HepG2 (cell line): ENCODE results near the gene ZDHHC19. TPM values are rescaled to one million over a fixed set of nuclear protein-coding genes. Genes with fewer than 3 reads are reported as not detected.

Experiments
- ARID2 ChIP-seq: sonication (generic); formaldehyde crosslinking; IDR thresholded peaks from 2 replicates; pipeline ENCODE4 v1.8.1; 2022; ENCODE audit warnings: mild to moderate bottlenecking, missing genetic modification reagents, borderline replicate concordance
- HMGXB4 ChIP-seq, 2 experiments: sonication (generic) in 1 of 2; formaldehyde crosslinking in 1 of 2; IDR thresholded peaks; 2 replicates each; pipeline versions ENCODE4 v1.4.0 to v1.6.1; 2018 to 2020; ENCODE audit warnings: missing genetic modification reagents in 2 of 2, borderline replicate concordance in 1 of 2, low read depth in 1 of 2, mild to moderate bottlenecking in 1 of 2, missing biosample characterization in 1 of 2
- JDP2 ChIP-seq: sonication (generic); formaldehyde crosslinking; IDR thresholded peaks from 2 replicates; pipeline ENCODE4 v1.8.1; 2022; ENCODE audit warnings: missing genetic modification reagents, borderline replicate concordance
- KDM2A ChIP-seq: sonication (generic); formaldehyde crosslinking; IDR thresholded peaks from 2 replicates; pipeline ENCODE4 v1.4.0; 2020; ENCODE audit warnings: low read depth, missing genetic modification reagents, borderline replicate concordance
- MED1 ChIP-seq: sonication (generic); formaldehyde crosslinking; IDR thresholded peaks from 2 replicates; pipeline ENCODE4 v1.4.0; 2020; ENCODE audit warnings: missing genetic modification reagents
- MEF2D ChIP-seq: sonication (generic); formaldehyde crosslinking; IDR thresholded peaks from 2 replicates; pipeline ENCODE4 v1.5.1; 2020; ENCODE audit warnings: mild to moderate bottlenecking, missing genetic modification reagents
- RNF2 ChIP-seq: fragments of 450-650 bp; conservative IDR thresholded peaks from 2 replicates; pipeline ENCODE4 v1.6.1; 2016; ENCODE audit warnings: low read depth
- SAP130 ChIP-seq: IDR thresholded peaks from 2 replicates; pipeline ENCODE4 v1.6.1; 2016; ENCODE audit warnings: low read depth
- TEAD3 ChIP-seq: optimal IDR thresholded peaks from 2 replicates; pipeline ENCODE3; 2016; ENCODE audit warnings: borderline replicate concordance
- ZFAT ChIP-seq: sonication (generic); formaldehyde crosslinking; conservative IDR thresholded peaks from 2 replicates; pipeline ENCODE4 v1.8.1; 2023; ENCODE audit warnings: missing genetic modification reagents, inconsistent platforms
- ZFY ChIP-seq: sonication (generic); formaldehyde crosslinking; IDR thresholded peaks from 2 replicates; pipeline ENCODE4 v1.4.0; 2020; ENCODE audit warnings: missing genetic modification reagents
- ZNF775 ChIP-seq: sonication (generic); formaldehyde crosslinking; IDR thresholded peaks from 2 replicates; pipeline ENCODE4 v1.4.0; 2020; ENCODE audit warnings: missing genetic modification reagents, mild to moderate bottlenecking, moderate library complexity, borderline replicate concordance
- ZNF891 ChIP-seq: sonication (generic); formaldehyde crosslinking; IDR thresholded peaks from 2 replicates; pipeline ENCODE4 v1.5.0; 2020; ENCODE audit warnings: mild to moderate bottlenecking, missing genetic modification reagents
- polyA plus RNA-seq, 8 experiments: library from polyadenylated mRNA; depleted of rRNA in 3 of 8; stranded (reverse) in 7 of 8; unstranded in 1 of 8; fragments of >200 nt; fragmentation: Illumina TruSeq in 4 of 8; extraction: Trizol in 4 of 8; gene quantifications; 2 replicates each; pipeline versions ENCODE4 v1.2.1 to v1.2.3, GENCODE V29; 2011 to 2016; ENCODE audit warnings: low read depth in 4 of 8, missing spikeins in 1 of 8, mixed read lengths in 1 of 8; ENCODE audit not compliant: insufficient read depth in 1 of 8
- total RNA-seq, 5 experiments: library from RNA; depleted of rRNA; stranded (reverse); fragments of >200 nt; fragmentation: Illumina TruSeq; extraction: Trizol; gene quantifications; 2 replicates each; pipeline ENCODE4 v1.2.3, GENCODE V29; 2016; ENCODE audit warnings: low read depth in 1 of 5
- TF ChIP-seq, protein P1 (sequence below): sonication (generic); formaldehyde crosslinking; IDR thresholded peaks from 2 replicates; pipeline ENCODE4 v1.8.0; 2022; ENCODE audit warnings: mild to moderate bottlenecking, missing genetic modification reagents, moderate library complexity
- TF ChIP-seq, protein P2 (sequence below): sonication (generic); formaldehyde crosslinking; IDR thresholded peaks from 2 replicates; pipeline ENCODE4 v1.5.1; 2020; ENCODE audit warnings: missing genetic modification reagents, mild to moderate bottlenecking, borderline replicate concordance
- TF ChIP-seq, protein P3 (sequence below): sonication (generic); formaldehyde crosslinking; IDR thresholded peaks from 2 replicates; pipeline ENCODE4 v1.4.0; 2020; ENCODE audit warnings: mild to moderate bottlenecking, missing genetic modification reagents
- TF ChIP-seq, protein P4 (sequence below): sonication (generic); formaldehyde crosslinking; IDR thresholded peaks from 2 replicates; pipeline ENCODE4 v1.5.0; 2020; ENCODE audit warnings: mild to moderate bottlenecking, missing genetic modification reagents, borderline replicate concordance

Gene ZDHHC19
- total and polyA plus RNA-seq, 2 of the 13 experiments (the other 11 are each of a cell fraction or from before 2014, with no cell fraction given), result 0.22 to 0.53 TPM

DNA sequence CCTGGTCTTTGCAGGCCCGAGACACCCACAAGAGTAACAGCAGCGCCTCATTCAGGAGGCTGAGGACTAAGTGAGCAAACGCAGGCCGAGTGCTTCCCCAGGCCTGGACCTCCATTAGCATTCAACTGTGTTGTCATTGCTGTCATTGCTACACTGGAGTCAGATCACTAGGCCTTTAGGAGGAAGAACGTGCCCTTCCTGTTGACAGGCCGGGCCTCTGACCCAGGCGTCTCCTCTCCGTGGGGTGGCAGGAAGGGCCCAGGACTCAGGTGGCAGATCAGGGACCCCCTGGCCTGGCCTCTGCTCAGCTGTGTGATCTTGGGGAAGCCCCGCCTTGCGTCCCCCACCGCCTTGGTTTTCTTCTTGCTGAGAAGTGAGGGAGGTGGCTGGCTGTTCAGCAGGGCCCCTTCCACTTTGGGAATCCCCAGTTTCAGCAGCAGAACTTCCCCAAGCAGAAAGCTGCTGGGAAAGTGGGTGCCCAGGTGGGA is 19.1 kb downstream of the ZDHHC19 start (continued):
- TF ChIP-seq ZNF891 (CRISPR knock-in tag) (0 out of 2 replicates have a peak, but pooled peaks have one; percentile 32), SAP130 (CRISPR knock-in tag) (peak; percentile 76), ZFY (CRISPR knock-in tag) (0 out of 2 replicates have a peak, but pooled peaks have one; percentile 39), ZFAT (no peak), HMGXB4 (CRISPR knock-in tag; IDR thresholded peaks at IDR 0.05; ENCODE audit: borderline replicate concordance in 1 of 2, low read depth in 1 of 2) (peak in 1 of 2 experiments; percentile 27; a peak in 1 of 4 replicates), TEAD3 (CRISPR knock-in tag) (peak; percentile 7), ZNF775 (CRISPR knock-in tag) (no peak), RNF2 (no peak), ARID2 (no peak), KDM2A (CRISPR knock-in tag) (0 out of 2 replicates have a peak, but pooled peaks have one; percentile 20), MED1 (CRISPR knock-in tag) (peak; percentile 34; the same call in 1 of the 2 replicates), MEF2D (0 out of 2 replicates have a peak, but pooled peaks have one; percentile 27), JDP2 (no peak)
- TF ChIP-seq, protein P1, sequence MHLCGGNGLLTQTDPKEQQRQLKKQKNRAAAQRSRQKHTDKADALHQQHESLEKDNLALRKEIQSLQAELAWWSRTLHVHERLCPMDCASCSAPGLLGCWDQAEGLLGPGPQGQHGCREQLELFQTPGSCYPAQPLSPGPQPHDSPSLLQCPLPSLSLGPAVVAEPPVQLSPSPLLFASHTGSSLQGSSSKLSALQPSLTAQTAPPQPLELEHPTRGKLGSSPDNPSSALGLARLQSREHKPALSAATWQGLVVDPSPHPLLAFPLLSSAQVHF (CRISPR knock-in tag), result no peak
- TF ChIP-seq, protein P2, sequence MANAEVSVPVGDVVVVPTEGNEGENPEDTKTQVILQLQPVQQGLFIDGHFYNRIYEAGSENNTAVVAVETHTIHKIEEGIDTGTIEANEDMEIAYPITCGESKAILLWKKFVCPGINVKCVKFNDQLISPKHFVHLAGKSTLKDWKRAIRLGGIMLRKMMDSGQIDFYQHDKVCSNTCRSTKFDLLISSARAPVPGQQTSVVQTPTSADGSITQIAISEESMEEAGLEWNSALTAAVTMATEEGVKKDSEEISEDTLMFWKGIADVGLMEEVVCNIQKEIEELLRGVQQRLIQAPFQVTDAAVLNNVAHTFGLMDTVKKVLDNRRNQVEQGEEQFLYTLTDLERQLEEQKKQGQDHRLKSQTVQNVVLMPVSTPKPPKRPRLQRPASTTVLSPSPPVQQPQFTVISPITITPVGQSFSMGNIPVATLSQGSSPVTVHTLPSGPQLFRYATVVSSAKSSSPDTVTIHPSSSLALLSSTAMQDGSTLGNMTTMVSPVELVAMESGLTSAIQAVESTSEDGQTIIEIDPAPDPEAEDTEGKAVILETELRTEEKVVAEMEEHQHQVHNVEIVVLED, result no peak
- TF ChIP-seq, protein P3, sequence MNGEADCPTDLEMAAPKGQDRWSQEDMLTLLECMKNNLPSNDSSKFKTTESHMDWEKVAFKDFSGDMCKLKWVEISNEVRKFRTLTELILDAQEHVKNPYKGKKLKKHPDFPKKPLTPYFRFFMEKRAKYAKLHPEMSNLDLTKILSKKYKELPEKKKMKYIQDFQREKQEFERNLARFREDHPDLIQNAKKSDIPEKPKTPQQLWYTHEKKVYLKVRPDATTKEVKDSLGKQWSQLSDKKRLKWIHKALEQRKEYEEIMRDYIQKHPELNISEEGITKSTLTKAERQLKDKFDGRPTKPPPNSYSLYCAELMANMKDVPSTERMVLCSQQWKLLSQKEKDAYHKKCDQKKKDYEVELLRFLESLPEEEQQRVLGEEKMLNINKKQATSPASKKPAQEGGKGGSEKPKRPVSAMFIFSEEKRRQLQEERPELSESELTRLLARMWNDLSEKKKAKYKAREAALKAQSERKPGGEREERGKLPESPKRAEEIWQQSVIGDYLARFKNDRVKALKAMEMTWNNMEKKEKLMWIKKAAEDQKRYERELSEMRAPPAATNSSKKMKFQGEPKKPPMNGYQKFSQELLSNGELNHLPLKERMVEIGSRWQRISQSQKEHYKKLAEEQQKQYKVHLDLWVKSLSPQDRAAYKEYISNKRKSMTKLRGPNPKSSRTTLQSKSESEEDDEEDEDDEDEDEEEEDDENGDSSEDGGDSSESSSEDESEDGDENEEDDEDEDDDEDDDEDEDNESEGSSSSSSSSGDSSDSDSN (CRISPR knock-in tag), result peak; percentile 31; the same call in 1 of the 2 replicates
- TF ChIP-seq, protein P4, sequence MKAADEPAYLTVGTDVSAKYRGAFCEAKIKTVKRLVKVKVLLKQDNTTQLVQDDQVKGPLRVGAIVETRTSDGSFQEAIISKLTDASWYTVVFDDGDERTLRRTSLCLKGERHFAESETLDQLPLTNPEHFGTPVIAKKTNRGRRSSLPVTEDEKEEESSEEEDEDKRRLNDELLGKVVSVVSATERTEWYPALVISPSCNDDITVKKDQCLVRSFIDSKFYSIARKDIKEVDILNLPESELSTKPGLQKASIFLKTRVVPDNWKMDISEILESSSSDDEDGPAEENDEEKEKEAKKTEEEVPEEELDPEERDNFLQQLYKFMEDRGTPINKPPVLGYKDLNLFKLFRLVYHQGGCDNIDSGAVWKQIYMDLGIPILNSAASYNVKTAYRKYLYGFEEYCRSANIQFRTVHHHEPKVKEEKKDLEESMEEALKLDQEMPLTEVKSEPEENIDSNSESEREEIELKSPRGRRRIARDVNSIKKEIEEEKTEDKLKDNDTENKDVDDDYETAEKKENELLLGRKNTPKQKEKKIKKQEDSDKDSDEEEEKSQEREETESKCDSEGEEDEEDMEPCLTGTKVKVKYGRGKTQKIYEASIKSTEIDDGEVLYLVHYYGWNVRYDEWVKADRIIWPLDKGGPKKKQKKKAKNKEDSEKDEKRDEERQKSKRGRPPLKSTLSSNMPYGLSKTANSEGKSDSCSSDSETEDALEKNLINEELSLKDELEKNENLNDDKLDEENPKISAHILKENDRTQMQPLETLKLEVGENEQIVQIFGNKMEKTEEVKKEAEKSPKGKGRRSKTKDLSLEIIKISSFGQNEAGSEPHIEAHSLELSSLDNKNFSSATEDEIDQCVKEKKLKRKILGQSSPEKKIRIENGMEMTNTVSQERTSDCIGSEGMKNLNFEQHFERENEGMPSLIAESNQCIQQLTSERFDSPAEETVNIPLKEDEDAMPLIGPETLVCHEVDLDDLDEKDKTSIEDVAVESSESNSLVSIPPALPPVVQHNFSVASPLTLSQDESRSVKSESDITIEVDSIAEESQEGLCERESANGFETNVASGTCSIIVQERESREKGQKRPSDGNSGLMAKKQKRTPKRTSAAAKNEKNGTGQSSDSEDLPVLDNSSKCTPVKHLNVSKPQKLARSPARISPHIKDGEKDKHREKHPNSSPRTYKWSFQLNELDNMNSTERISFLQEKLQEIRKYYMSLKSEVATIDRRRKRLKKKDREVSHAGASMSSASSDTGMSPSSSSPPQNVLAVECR (CRISPR knock-in tag), result 0 out of 2 replicates have a peak, but pooled peaks have one; percentile 18
